WTC11 (cell line): Measurements from ENCODE around the gene NCLN. TPM values are rescaled to one million over a fixed set of nuclear protein-coding genes. Genes with fewer than 3 reads are reported as not detected.
A peak's percentile ranks its signal among the peaks of the same experiment; 100 is the strongest.

ENCODE experiments used
- ATAC-seq: fragments of 200-7000 bp; cut with Tn5 transposase; 2 replicates; pipeline ENCODE4 v1.10.0; 2021; ENCODE audit warnings: mild to moderate bottlenecking, moderate library complexity
- CTCF ChIA-PET: fragments of 300-600 bp; sonication (Branson Sonifier 250); formaldehyde crosslinking; loops from one replicate; lab custom pipeline; 2021; ENCODE audit warnings: antibody characterized with exemption; lab: Charles Lee
- POLR2A ChIA-PET: fragments of 350-600 bp; sonication (Branson Sonifier 250); formaldehyde crosslinking; loops from one replicate; lab custom pipeline; 2021; ENCODE audit warnings: antibody characterized with exemption; lab: Charles Lee
- DNase-seq: peaks from one replicate; pipeline ENCODE4 v3.0.0; 2021; ENCODE audit warnings: low spot score
- H3K27ac Mint-ChIP-seq: 2 replicates; pipeline ENCODE4 v1.8.0; 2021; ENCODE audit warnings: mixed read lengths
- H3K27me3 Mint-ChIP-seq: 2 replicates; pipeline ENCODE4 v1.8.0; 2021; ENCODE audit warnings: low read depth, mild to moderate bottlenecking, moderate library complexity, mixed read lengths
- H3K36me3 Mint-ChIP-seq: 2 replicates; pipeline ENCODE4 v1.8.0; 2021; ENCODE audit warnings: mixed read lengths
- H3K4me1 Mint-ChIP-seq: 2 replicates; pipeline ENCODE4 v1.8.0; 2022; ENCODE audit warnings: mixed read lengths
- H3K4me3 Mint-ChIP-seq: 2 replicates; pipeline ENCODE4 v1.8.0; 2021; ENCODE audit warnings: mild to moderate bottlenecking, moderate library complexity, mixed read lengths
- H3K9me3 Mint-ChIP-seq: 2 replicates; pipeline ENCODE4 v1.8.0; 2021; ENCODE audit warnings: mixed read lengths
- GTF2I ChIP-seq: fragments of 250-450 bp; sonication (Bioruptor Pico); conservative IDR thresholded peaks from 2 replicates; pipeline ENCODE4 v1.4.0; 2021; ENCODE audit warnings: mild to moderate bottlenecking
- HMGA2 ChIP-seq: fragments of 250-450 bp; sonication (Bioruptor Pico); IDR thresholded peaks from 2 replicates; pipeline ENCODE4 v1.4.0; 2021; ENCODE audit warnings: mild to moderate bottlenecking, moderate library complexity
- KAT7 ChIP-seq: sonication (generic); formaldehyde crosslinking; IDR thresholded peaks from 2 replicates; pipeline ENCODE4 v1.8.1; 2023; ENCODE audit warnings: missing genetic modification reagents, mild to moderate bottlenecking, borderline replicate concordance
- MLX ChIP-seq: sonication (generic); formaldehyde crosslinking; IDR thresholded peaks from 2 replicates; pipeline ENCODE4 v1.8.1; 2023; ENCODE audit warnings: mild to moderate bottlenecking, missing genetic modification reagents, moderate library complexity
- NFE2L1 ChIP-seq: sonication (generic); formaldehyde crosslinking; IDR thresholded peaks from 2 replicates; pipeline ENCODE4 v1.8.1; 2023; ENCODE audit warnings: missing genetic modification reagents
- RORB ChIP-seq: fragments of 250-450 bp; sonication (Bioruptor Pico); IDR thresholded peaks from 2 replicates; pipeline ENCODE4 v1.9.0; 2021; ENCODE audit warnings: mild to moderate bottlenecking
- SMAD3 ChIP-seq: sonication (generic); formaldehyde crosslinking; IDR thresholded peaks from 2 replicates; pipeline ENCODE4 v1.8.0; 2022; ENCODE audit warnings: missing genetic modification reagents, mild to moderate bottlenecking, borderline replicate concordance
- SP1 ChIP-seq: sonication (generic); formaldehyde crosslinking; conservative IDR thresholded peaks from 2 replicates; pipeline ENCODE4 v1.8.1; 2022; ENCODE audit warnings: missing genetic modification reagents
- TEAD1 ChIP-seq: sonication (generic); formaldehyde crosslinking; IDR thresholded peaks from 2 replicates; pipeline ENCODE4 v1.8.0; 2022; ENCODE audit warnings: mild to moderate bottlenecking, missing genetic modification reagents
- USF1 ChIP-seq: sonication (generic); formaldehyde crosslinking; IDR thresholded peaks from 2 replicates; pipeline ENCODE4 v1.8.0; 2022; ENCODE audit warnings: mild to moderate bottlenecking, missing genetic modification reagents
- USF2 ChIP-seq: sonication (generic); formaldehyde crosslinking; IDR thresholded peaks from 2 replicates; pipeline ENCODE4 v1.8.1; 2023; ENCODE audit warnings: mild to moderate bottlenecking, missing genetic modification reagents, moderate library complexity
- total RNA-seq: library from RNA; stranded (reverse); gene quantifications from 3 replicates; pipeline ENCODE4 v1.2.3, GENCODE V29; 2021
- TF ChIP-seq, protein P1 (sequence below): sonication (generic); formaldehyde crosslinking; IDR thresholded peaks from 2 replicates; pipeline ENCODE4 v1.8.0; 2022; ENCODE audit warnings: missing genetic modification reagents
- TF ChIP-seq, protein P2 (sequence below): fragments of 200-600 bp; IDR thresholded peaks from 2 replicates; pipeline ENCODE4 v1.8.0; 2022; ENCODE audit warnings: antibody characterized with exemption
- TF ChIP-seq, protein P3 (sequence below): fragments of 250-450 bp; sonication (Bioruptor Pico); IDR thresholded peaks from 2 replicates; pipeline ENCODE4 v1.9.0; 2021; ENCODE audit warnings: mild to moderate bottlenecking

The NCLN gene
- total RNA-seq, 1 experiment from 2014 or later, result 113 TPM

- no peak for TF ChIP-seq GTF2I (CRISPR knock-in tag)
Observed at GRCh38 chr19:3161453-3161852, 24.3 kb upstream of the NCLN start (continued).

- Mint-ChIP-seq H3K27ac (no peak overlapping the region), H3K9me3 (peaks cover 11% of the 10 kb centered on the region), H3K4me3 (no peak overlapping the region; the same call in 1 of the 2 replicates), H3K4me1 (peaks cover 7% of the 10 kb centered on the region), H3K27me3 (peaks cover 16% of the 10 kb centered on the region), H3K36me3 (no peaks in the 10 kb centered on the region)
- peak; percentile 80 for TF ChIP-seq USF2 (CRISPR knock-in tag)
- no peak for TF ChIP-seq NFE2L1 (CRISPR knock-in tag)
- no peak for TF ChIP-seq RORB
- TF ChIP-seq, protein P1, sequence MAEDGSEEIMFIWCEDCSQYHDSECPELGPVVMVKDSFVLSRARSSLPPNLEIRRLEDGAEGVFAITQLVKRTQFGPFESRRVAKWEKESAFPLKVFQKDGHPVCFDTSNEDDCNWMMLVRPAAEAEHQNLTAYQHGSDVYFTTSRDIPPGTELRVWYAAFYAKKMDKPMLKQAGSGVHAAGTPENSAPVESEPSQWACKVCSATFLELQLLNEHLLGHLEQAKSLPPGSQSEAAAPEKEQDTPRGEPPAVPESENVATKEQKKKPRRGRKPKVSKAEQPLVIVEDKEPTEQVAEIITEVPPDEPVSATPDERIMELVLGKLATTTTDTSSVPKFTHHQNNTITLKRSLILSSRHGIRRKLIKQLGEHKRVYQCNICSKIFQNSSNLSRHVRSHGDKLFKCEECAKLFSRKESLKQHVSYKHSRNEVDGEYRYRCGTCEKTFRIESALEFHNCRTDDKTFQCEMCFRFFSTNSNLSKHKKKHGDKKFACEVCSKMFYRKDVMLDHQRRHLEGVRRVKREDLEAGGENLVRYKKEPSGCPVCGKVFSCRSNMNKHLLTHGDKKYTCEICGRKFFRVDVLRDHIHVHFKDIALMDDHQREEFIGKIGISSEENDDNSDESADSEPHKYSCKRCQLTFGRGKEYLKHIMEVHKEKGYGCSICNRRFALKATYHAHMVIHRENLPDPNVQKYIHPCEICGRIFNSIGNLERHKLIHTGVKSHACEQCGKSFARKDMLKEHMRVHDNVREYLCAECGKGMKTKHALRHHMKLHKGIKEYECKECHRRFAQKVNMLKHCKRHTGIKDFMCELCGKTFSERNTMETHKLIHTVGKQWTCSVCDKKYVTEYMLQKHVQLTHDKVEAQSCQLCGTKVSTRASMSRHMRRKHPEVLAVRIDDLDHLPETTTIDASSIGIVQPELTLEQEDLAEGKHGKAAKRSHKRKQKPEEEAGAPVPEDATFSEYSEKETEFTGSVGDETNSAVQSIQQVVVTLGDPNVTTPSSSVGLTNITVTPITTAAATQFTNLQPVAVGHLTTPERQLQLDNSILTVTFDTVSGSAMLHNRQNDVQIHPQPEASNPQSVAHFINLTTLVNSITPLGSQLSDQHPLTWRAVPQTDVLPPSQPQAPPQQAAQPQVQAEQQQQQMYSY (CRISPR knock-in tag), result no peak
- peak; percentile 63 for TF ChIP-seq USF1 (CRISPR knock-in tag)
- DNase-seq (no peak), ATAC-seq (no peak)
- ChIA-PET CTCF (interaction anchor here (0.6 to 3.6 kb wide), 23 partner anchors 9 to 239 kb away, joined by 3 to 51 read pairs (median 4); no protein-coding TSS in a partner anchor), POLR2A (interaction anchor here (0.6 kb wide), 1 partner anchor 67 kb away, joined by 3 read pairs; no protein-coding TSS in a partner anchor)
Observed at GRCh38 chr19:3162418-3163229, 23.1 kb upstream of the NCLN start.

GRCh38 chr19:3163230-3163886 lies 22.4 kb upstream of the NCLN start:
- Mint-ChIP-seq H3K27me3 (peaks cover 14% of the 10 kb centered on the region), H3K27ac (no peak overlapping the region), H3K4me3 (peak overlapping the region; percentile 67), H3K9me3 (peaks cover 11% of the 10 kb centered on the region), H3K36me3 (no peaks in the 10 kb centered on the region), H3K4me1 (peaks cover 7% of the 10 kb centered on the region)
- peak; percentile 98 for ATAC-seq
- DNase-seq, result peak; percentile 83
- TF ChIP-seq SMAD3 (CRISPR knock-in tag) (no peak), MLX (CRISPR knock-in tag) (no peak)
- TF ChIP-seq, protein P2, sequence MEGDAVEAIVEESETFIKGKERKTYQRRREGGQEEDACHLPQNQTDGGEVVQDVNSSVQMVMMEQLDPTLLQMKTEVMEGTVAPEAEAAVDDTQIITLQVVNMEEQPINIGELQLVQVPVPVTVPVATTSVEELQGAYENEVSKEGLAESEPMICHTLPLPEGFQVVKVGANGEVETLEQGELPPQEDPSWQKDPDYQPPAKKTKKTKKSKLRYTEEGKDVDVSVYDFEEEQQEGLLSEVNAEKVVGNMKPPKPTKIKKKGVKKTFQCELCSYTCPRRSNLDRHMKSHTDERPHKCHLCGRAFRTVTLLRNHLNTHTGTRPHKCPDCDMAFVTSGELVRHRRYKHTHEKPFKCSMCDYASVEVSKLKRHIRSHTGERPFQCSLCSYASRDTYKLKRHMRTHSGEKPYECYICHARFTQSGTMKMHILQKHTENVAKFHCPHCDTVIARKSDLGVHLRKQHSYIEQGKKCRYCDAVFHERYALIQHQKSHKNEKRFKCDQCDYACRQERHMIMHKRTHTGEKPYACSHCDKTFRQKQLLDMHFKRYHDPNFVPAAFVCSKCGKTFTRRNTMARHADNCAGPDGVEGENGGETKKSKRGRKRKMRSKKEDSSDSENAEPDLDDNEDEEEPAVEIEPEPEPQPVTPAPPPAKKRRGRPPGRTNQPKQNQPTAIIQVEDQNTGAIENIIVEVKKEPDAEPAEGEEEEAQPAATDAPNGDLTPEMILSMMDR, result peak; percentile 83
- CTCF ChIA-PET, result interaction anchor here (0.5 to 1.6 kb wide), 36 partner anchors 8 to 746 kb away, joined by 3 to 51 read pairs (median 4); partner anchors contain the start of genes TLE6 and ZNF57
- POLR2A ChIA-PET, result no interaction called here

DNA sequence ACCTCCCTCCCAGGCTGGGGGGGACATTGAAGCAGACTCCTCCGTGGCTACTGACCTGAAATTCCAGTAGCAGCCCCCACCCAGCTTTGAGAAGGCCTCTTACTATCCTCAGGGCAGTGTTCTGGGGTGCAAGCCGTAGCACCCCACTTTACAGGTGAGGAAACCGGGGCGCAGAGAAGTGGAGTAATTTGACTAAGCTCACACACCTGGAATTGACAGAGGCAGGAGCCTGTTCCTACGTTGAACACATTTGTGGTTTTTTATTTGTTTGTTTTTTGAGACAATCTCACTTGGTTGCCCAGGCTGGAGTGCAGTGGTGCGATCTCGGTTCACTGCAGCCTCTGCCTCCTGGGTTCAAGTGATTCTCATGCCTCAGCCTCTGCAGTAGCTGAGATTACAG lies 21.8 kb upstream of the NCLN start:
- Mint-ChIP-seq H3K27me3 (peaks cover 14% of the 10 kb centered on the region), H3K27ac (no peak overlapping the region), H3K4me1 (peaks cover 7% of the 10 kb centered on the region), H3K9me3 (peaks cover 11% of the 10 kb centered on the region), H3K36me3 (no peaks in the 10 kb centered on the region), H3K4me3 (peak overlapping the region; percentile 67)
- ChIA-PET POLR2A (no interaction called here), CTCF (interaction anchor here (0.5 to 1.6 kb wide), 36 partner anchors 8 to 747 kb away, joined by 3 to 51 read pairs (median 4); partner anchors contain the start of genes TLE6 and ZNF57)
- ATAC-seq (no peak), DNase-seq (no peak)
- TF ChIP-seq HMGA2, result no peak
- TF ChIP-seq KAT7, result no peak
- TF ChIP-seq SP1 (CRISPR knock-in tag), result no peak
- TF ChIP-seq TEAD1 (CRISPR knock-in tag), result no peak
- TF ChIP-seq, protein P2, result no peak
- TF ChIP-seq, protein P3, sequence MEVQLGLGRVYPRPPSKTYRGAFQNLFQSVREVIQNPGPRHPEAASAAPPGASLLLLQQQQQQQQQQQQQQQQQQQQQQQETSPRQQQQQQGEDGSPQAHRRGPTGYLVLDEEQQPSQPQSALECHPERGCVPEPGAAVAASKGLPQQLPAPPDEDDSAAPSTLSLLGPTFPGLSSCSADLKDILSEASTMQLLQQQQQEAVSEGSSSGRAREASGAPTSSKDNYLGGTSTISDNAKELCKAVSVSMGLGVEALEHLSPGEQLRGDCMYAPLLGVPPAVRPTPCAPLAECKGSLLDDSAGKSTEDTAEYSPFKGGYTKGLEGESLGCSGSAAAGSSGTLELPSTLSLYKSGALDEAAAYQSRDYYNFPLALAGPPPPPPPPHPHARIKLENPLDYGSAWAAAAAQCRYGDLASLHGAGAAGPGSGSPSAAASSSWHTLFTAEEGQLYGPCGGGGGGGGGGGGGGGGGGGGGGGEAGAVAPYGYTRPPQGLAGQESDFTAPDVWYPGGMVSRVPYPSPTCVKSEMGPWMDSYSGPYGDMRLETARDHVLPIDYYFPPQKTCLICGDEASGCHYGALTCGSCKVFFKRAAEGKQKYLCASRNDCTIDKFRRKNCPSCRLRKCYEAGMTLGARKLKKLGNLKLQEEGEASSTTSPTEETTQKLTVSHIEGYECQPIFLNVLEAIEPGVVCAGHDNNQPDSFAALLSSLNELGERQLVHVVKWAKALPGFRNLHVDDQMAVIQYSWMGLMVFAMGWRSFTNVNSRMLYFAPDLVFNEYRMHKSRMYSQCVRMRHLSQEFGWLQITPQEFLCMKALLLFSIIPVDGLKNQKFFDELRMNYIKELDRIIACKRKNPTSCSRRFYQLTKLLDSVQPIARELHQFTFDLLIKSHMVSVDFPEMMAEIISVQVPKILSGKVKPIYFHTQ (CRISPR knock-in tag), result no peak
